K562 (cell line): ENCODE results near the gene MEF2B. TPM values are rescaled to one million over a fixed set of nuclear protein-coding genes. Genes with fewer than 3 reads are reported as not detected.

Experiments
- ATAC-seq: fragments of 200-7000 bp; cut with Tn5 transposase; 3 replicates; pipeline ENCODE4 v1.9.1; 2020; ENCODE audit warnings: moderate library complexity
- BruUV-seq: library from RNA; stranded (reverse); fragments of 400-500 nt; replicated peaks from 2 replicates; lab custom pipeline; 2021; lab: Mats Ljungman, UMichigan
- CTCF ChIA-PET: fragments of 300-600 bp; formaldehyde crosslinking; extraction: SDS; loops from one replicate; lab custom pipeline; 2021; ENCODE audit warnings: low intra/inter-chr PET ratio; lab: Yijun Ruan, JAX
- POLR2A ChIA-PET: fragments of 300-600, 350-650 bp; sonication (Branson Sonifier 250); formaldehyde crosslinking; extraction: SDS; loops from one replicate; lab custom pipeline; 2021; ENCODE audit warnings: antibody characterized with exemption, inconsistent platforms; lab: Yijun Ruan, JAX
- DNase-seq, 4 experiments: peaks; one replicate each; pipeline versions ENCODE4 v3.0.0 to v3.0.0-alpha.2; 2011 to 2018; ENCODE audit warnings: low spot score in 3 of 4, mixed read lengths in 3 of 4; ENCODE audit errors: extremely low read depth in 1 of 4
- FAIRE-seq: peaks from 2 replicates; lab custom pipeline; 2011; peaks lifted over from hg19 to GRCh38; lab: Jason Lieb, UNC
- H2AFZ ChIP-seq: 2 replicates; pipeline ENCODE4 v1.6.0; 2011; ENCODE audit warnings: low read depth, low read length, control low read depth, inconsistent platforms
- H3K27ac ChIP-seq: fragments of 200-600 bp; 3 replicates; pipeline ENCODE4 v1.8.0; 2011; ENCODE audit warnings: low read depth, mild to moderate bottlenecking, control low read depth, inconsistent platforms, low read length, moderate library complexity, mixed read lengths; ENCODE audit errors: extremely low read depth
- H3K27me3 ChIP-seq, 2 experiments: fragments of 300-600 bp in 1 of 2; 2 replicates in 1 of 2; 3 replicates in 1 of 2; pipeline versions ENCODE4 v1.6.0 to v1.8.0; 2011; ENCODE audit warnings: inconsistent platforms in 2 of 2, low read length in 2 of 2, mild to moderate bottlenecking in 1 of 2, mixed read lengths in 1 of 2, moderate library complexity in 1 of 2; ENCODE audit not compliant: control insufficient read depth in 2 of 2, insufficient read depth in 2 of 2
- H3K36me3 ChIP-seq: fragments of 300-600 bp; 3 replicates; pipeline ENCODE4 v1.8.0; 2011; ENCODE audit warnings: mild to moderate bottlenecking, low read length, inconsistent platforms; ENCODE audit not compliant: control insufficient read depth, insufficient read depth
- H3K4me1 ChIP-seq, 2 experiments: fragments of 200-600 bp in 1 of 2; replicated peaks in 1 of 2; 2 replicates in 1 of 2; 3 replicates in 1 of 2; pipeline versions ENCODE4 v1.5.1 to v1.8.0; 2011; ENCODE audit warnings: inconsistent platforms in 2 of 2, low read length in 2 of 2, mild to moderate bottlenecking in 1 of 2, mixed read lengths in 1 of 2, moderate library complexity in 1 of 2; ENCODE audit not compliant: control insufficient read depth in 2 of 2, insufficient read depth in 2 of 2
- H3K4me2 ChIP-seq: 2 replicates; pipeline ENCODE4 v1.6.1; 2011; ENCODE audit warnings: low read length, control low read depth, inconsistent platforms, mixed read lengths; ENCODE audit not compliant: insufficient read depth
- H3K4me3 ChIP-seq: fragments of 200-600 bp; sonication (generic), shearing (Covaris generic); 2 replicates; pipeline ENCODE4 v1.5.1; 2016; ENCODE audit warnings: control low read depth, inconsistent platforms
- H3K79me2 ChIP-seq: fragments of 200-600 bp; 3 replicates; pipeline ENCODE4 v1.8.0; 2011; ENCODE audit warnings: low read length, inconsistent platforms; ENCODE audit not compliant: control insufficient read depth, insufficient read depth
- H3K9ac ChIP-seq, 2 experiments: 2 replicates each; pipeline versions ENCODE4 v1.6.0 to v1.6.1; 2011; ENCODE audit warnings: low read depth in 2 of 2, low read length in 2 of 2, control low read depth in 1 of 2, inconsistent platforms in 1 of 2, mild to moderate bottlenecking in 1 of 2, mixed read lengths in 1 of 2; ENCODE audit not compliant: insufficient read depth in 1 of 2
- H3K9me1 ChIP-seq: one replicate; pipeline ENCODE4 v1.6.0; 2011; ENCODE audit warnings: inconsistent platforms, mild to moderate bottlenecking, low read length, moderate library complexity; ENCODE audit not compliant: control insufficient read depth, insufficient read depth
- H3K9me3 ChIP-seq: replicated peaks from 2 replicates; pipeline ENCODE4 v1.5.1; 2011; ENCODE audit warnings: low read depth, low read length, inconsistent platforms; ENCODE audit not compliant: control insufficient read depth, insufficient read depth
- H4K20me1 ChIP-seq: replicated peaks from 2 replicates; pipeline ENCODE4 v1.6.1; 2011; ENCODE audit warnings: low read length, inconsistent platforms, mixed read lengths; ENCODE audit not compliant: control insufficient read depth, insufficient read depth
- CREBBP ChIP-seq: IDR thresholded peaks from one replicate; pipeline ENCODE4 v1.6.1; 2012; ENCODE audit warnings: low read depth, mild to moderate bottlenecking, control low read depth, inconsistent platforms, low read length
- CREM ChIP-seq: IDR thresholded peaks from 2 replicates; pipeline ENCODE4 v1.6.1; 2014; ENCODE audit warnings: antibody characterized with exemption, low read depth
- DACH1 ChIP-seq: fragments of 450-650 bp; IDR thresholded peaks from 2 replicates; pipeline ENCODE4 v1.6.1; 2018; ENCODE audit not compliant: partially characterized antibody
- E2F1 ChIP-seq: sonication (generic); formaldehyde crosslinking; IDR thresholded peaks from 2 replicates; pipeline ENCODE4 v1.8.1; 2023; ENCODE audit warnings: mild to moderate bottlenecking, missing genetic modification reagents, moderate library complexity
- GATA2 ChIP-seq: sonication (generic); formaldehyde crosslinking; IDR thresholded peaks from 2 replicates; pipeline ENCODE4 v1.4.0; 2020; ENCODE audit warnings: mild to moderate bottlenecking, missing genetic modification reagents
- GTF2B ChIP-seq: IDR thresholded peaks from 2 replicates; pipeline ENCODE4 v1.6.1; 2011; ENCODE audit not compliant: insufficient read length; ENCODE audit errors: extremely low read depth
- HCFC1 ChIP-seq: IDR thresholded peaks from 2 replicates; pipeline ENCODE4 v1.6.1; 2012; ENCODE audit warnings: low read depth, low read length, improper control_type of control experiment
- ILF3 ChIP-seq: fragments of 450-650 bp; IDR thresholded peaks from 2 replicates; pipeline ENCODE4 v1.6.1; 2018; ENCODE audit warnings: antibody characterized with exemption, mild to moderate bottlenecking, moderate library complexity, borderline replicate concordance
- MBD2 ChIP-seq: sonication (generic); IDR thresholded peaks from 2 replicates; pipeline ENCODE4 v1.6.1; 2016; ENCODE audit warnings: low read depth, borderline replicate concordance
- SIN3B ChIP-seq: fragments of 450-650 bp; IDR thresholded peaks from 2 replicates; pipeline ENCODE4 v1.6.1; 2017; ENCODE audit warnings: low read depth, mild to moderate bottlenecking, moderate library complexity
- SMAD2 ChIP-seq: fragments of 150-350 bp; IDR thresholded peaks from 2 replicates; pipeline ENCODE4 v1.6.1; 2014; ENCODE audit warnings: low read depth, mild to moderate bottlenecking, low read length
- TAF9B ChIP-seq: fragments of 450-650 bp; IDR thresholded peaks from 2 replicates; pipeline ENCODE4 v1.6.1; 2018; ENCODE audit warnings: mild to moderate bottlenecking; ENCODE audit not compliant: partially characterized antibody
- XRCC3 ChIP-seq: fragments of 450-650 bp; IDR thresholded peaks from 2 replicates; pipeline ENCODE4 v1.6.1; 2017; ENCODE audit warnings: mild to moderate bottlenecking, moderate library complexity
- ZNF121 ChIP-seq: sonication (generic); formaldehyde crosslinking; conservative IDR thresholded peaks from 2 replicates; pipeline ENCODE4 v1.8.0; 2022; ENCODE audit warnings: missing genetic modification reagents
- ZNF134 ChIP-seq: fragments of 250-450 bp; sonication (Bioruptor Pico); conservative IDR thresholded peaks from 2 replicates; pipeline ENCODE4 v1.4.0; 2020
- ZNF23 ChIP-seq: fragments of 250-450 bp; sonication (Bioruptor Pico); IDR thresholded peaks from 2 replicates; pipeline ENCODE4 v1.4.0; 2020; ENCODE audit warnings: mild to moderate bottlenecking
- ZNF41 ChIP-seq: fragments of 250-450 bp; sonication (Bioruptor Pico); conservative IDR thresholded peaks from 2 replicates; pipeline ENCODE4 v1.4.0; 2020; ENCODE audit warnings: mild to moderate bottlenecking
- ZNF696 ChIP-seq: fragments of 250-450 bp; sonication (Bioruptor Pico); conservative IDR thresholded peaks from 2 replicates; pipeline ENCODE4 v1.4.0; 2020; ENCODE audit warnings: mild to moderate bottlenecking, moderate library complexity
- ZNF717 ChIP-seq: fragments of 250-450 bp; sonication (Bioruptor Pico); IDR thresholded peaks from 2 replicates; pipeline ENCODE4 v1.5.0; 2021
- WGBS: fragments of 100-300 bp; shearing (Covaris generic); methylation state at CpG from one replicate; pipeline ENCODE4 v1.1.6; 2016; ENCODE audit warnings: low coverage, mixed read lengths; ENCODE audit not compliant: insufficient coverage; ENCODE audit errors: missing lambda C conversion rate; 5-methylcytosine and 5-hydroxymethylcytosine counted together
- in situ Hi-C: fragments of 300-500 bp; cut with MboI; formaldehyde crosslinking; loops from 4 replicates; pipeline ENCODE4 v1.15.0; 2018; ENCODE audit warnings: inconsistent platforms, mixed read lengths
- intact Hi-C: fragments of 100-400 bp; cut with micrococcal nuclease; formaldehyde crosslinking; loops from 2 replicates; pipeline ENCODE4 v1.14.2; 2022
- polyA plus RNA-seq, 8 experiments: library from polyadenylated mRNA; depleted of rRNA in 4 of 8; stranded (reverse) in 5 of 8; unstranded in 3 of 8; fragments of >200 nt; fragmentation: Nextera tagmentation in 2 of 8; fragmentation: Illumina TruSeq in 1 of 8; extraction: Ambion mirVana in 2 of 8; extraction: Trizol in 1 of 8; gene quantifications; 2 replicates each; pipeline versions ENCODE4 v1.2.1 to v1.2.3, GENCODE V29; 2011 to 2014; ENCODE audit warnings: inconsistent platforms in 1 of 8, missing spikeins in 1 of 8
- total RNA-seq, 7 experiments: library from RNA; depleted of rRNA in 6 of 7; stranded (reverse); fragments of >200 nt in 6 of 7; fragmentation: Illumina TruSeq in 2 of 7; extraction: Trizol in 2 of 7; gene quantifications; 2 replicates each; pipeline versions ENCODE4 v1.2.1 to v1.2.3, GENCODE V29; 2011 to 2021; ENCODE audit warnings: low replicate concordance in 1 of 7

Gene MEF2B
- total and polyA plus RNA-seq, 9 of the 15 experiments (the other 6 are each of a cell fraction or from before 2014, with no cell fraction given) = 0.14 to 1.9 (median 0.71) TPM; not detected in 3

- in situ Hi-C loops = no loop called here
- no peaks in the 10 kb centered on the region for H3K9me1 ChIP-seq
- FAIRE-seq (no peak), DNase-seq (no peak), ATAC-seq (no peak)
- H3K36me3 ChIP-seq = no peaks in the 10 kb centered on the region
- no TSS peak for BruUV-seq
- H4K20me1 ChIP-seq = no peaks in the 10 kb centered on the region
- no peak overlapping the region for H3K27ac ChIP-seq
- 22% methylated on average over 1 of the region's 2 CpGs for WGBS
- H3K27me3 ChIP-seq = no peaks in the 10 kb centered on the region
- H3K4me2 ChIP-seq = no peak overlapping the region
- peak overlapping the region in 1 of 2 experiments; percentile 41; a peak in 1 of 4 replicates for H3K9ac ChIP-seq
- H3K4me3 ChIP-seq = no peak overlapping the region
- H3K79me2 ChIP-seq = no peaks in the 10 kb centered on the region
- intact Hi-C loops = no loop called here
- no peak for TF ChIP-seq ZNF717 (CRISPR knock-in tag)
- no peak for TF ChIP-seq SMAD2
- TF ChIP-seq CREM = no peak
- no peak for TF ChIP-seq ZNF134 (CRISPR knock-in tag)
- TF ChIP-seq ZNF23 (CRISPR knock-in tag) = no peak
- TF ChIP-seq GTF2B = no peak
- no peak for TF ChIP-seq ZNF696 (CRISPR knock-in tag)
- no peak for TF ChIP-seq MBD2
- no peak for TF ChIP-seq HCFC1
- TF ChIP-seq GATA2 = no peak
- TF ChIP-seq SIN3B = no peak
- no peak for TF ChIP-seq ZNF41 (CRISPR knock-in tag)
- no peak for TF ChIP-seq CREBBP
- no peak for TF ChIP-seq E2F1 (CRISPR knock-in tag)
- no peak for TF ChIP-seq DACH1
- no peak for TF ChIP-seq ILF3
- TF ChIP-seq ZNF121 (CRISPR knock-in tag) = no peak
- TF ChIP-seq XRCC3 = no peak
- no peak for TF ChIP-seq TAF9B
- H2AFZ ChIP-seq = no peak overlapping the region
- H3K4me1 ChIP-seq = peaks cover 0 to 22% of the 10 kb centered on the region in 2 experiments; a peak in 2 of 5 replicates
- no peaks in the 10 kb centered on the region for H3K9me3 ChIP-seq
- CTCF ChIA-PET = no interaction called here
- POLR2A ChIA-PET = no interaction called here
Observed at GRCh38 chr19:19149435-19149834, 20.6 kb downstream of the MEF2B start.
